GM19240 (cell line): Measurements from ENCODE around the gene MAP3K15.

ENCODE experiments used
- DNase-seq: peaks from one replicate; pipeline ENCODE4 v3.0.0; 2011; ENCODE audit warnings: low spot score; ENCODE audit not compliant: insufficient read length

MAP3K15 gene

DNA sequence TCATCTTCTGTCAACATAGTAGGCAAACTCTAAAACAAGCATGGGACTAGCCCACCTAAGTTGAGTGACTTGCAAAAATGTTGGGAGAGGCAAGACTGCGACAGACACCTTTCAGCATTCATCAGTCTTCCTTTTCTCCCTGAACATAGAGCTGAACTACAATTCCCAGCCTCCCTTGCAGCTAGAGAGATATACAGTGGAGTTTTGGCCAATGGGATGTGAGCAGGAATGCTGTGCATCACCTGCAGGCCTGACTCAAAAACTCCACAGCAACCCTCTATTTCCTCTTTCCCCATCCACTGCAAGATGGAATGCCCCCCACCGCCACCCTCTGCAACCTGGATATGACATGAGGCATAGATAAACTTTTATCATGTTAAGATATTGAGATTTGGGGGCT lies 105.0 kb downstream of the MAP3K15 start:
- no peak for DNase-seq

GRCh38 chrX:19403696-19404095 lies 111.6 kb downstream of the MAP3K15 start:
- no peak for DNase-seq

DNA sequence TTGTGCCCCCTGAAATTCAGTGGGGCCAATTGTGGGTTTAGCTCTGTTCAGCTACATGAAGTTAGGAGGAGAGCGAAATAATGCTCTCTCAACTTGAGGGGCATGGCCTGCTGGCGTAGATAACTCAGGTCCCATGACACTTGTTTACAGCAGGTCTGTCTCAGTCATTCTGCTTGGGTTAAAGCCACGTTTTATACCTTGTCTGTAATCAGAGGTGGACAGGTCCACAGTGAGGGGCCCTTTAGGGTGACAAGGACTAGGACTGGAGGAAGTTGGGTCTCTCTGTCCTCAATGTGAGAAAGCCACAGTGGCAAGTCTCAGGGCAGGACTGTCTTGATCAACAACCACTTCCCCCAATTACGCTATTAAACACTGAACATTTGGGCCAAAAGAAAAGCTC lies 122.6 kb downstream of the MAP3K15 start:
- DNase-seq, result no peak

GRCh38 chrX:19392078-19392477 lies 123.2 kb downstream of the MAP3K15 start:
- no peak for DNase-seq

DNA sequence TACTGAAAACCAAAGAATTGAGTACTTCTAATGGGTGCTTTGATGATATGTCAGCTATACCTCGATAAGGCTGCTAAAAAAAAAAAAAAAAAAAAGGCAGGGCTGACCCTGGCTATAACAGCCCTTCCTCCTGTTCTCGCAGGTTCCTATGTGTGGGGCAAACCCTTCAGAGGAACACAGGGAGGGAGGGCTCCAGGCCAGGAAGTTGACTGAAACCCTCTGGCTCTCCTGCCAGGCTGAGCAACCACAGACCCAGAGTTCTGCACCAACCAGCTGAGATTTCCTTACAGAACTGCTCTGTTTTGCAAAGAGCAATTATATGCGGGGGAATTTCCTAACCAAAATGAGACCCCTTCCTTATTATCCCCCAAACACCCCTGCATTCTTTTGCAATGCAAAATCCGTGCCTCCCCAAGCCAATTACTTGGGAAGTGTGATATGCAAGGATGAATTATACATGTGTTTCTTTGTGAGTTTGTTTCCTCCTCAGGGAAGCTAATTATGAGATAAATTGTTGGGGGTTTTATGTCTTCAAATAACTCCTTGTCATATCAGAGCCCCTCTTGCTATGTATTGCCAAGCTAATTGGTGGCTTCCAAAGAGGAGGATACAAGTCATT lies 126.0 kb downstream of the MAP3K15 start:
- no peak for DNase-seq

DNA sequence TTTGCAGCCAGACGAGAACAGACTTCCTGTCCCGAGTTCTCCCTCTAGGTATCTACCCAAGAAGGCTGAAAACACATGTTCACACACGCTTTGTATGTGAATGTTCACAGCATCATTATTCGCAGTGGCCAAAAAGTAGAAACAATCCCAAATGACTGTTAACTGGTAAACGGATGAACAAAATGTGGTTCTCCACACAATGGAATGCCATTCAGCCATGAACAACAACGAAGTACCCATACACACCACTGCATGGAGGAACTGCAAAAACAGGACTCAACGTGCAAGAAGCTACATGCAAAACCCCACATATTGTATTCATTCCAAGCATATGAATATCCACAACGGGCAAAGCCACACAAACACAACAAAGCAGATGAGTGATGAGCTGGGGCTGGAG lies 126.6 kb downstream of the MAP3K15 start:
- no peak for DNase-seq

GRCh38 chrX:19388064-19388679 lies 127.1 kb downstream of the MAP3K15 start:
- no peak for DNase-seq

- DNase-seq, result no peak
Observed at GRCh38 chrX:19386679-19387078, 128.6 kb downstream of the MAP3K15 start.

DNA sequence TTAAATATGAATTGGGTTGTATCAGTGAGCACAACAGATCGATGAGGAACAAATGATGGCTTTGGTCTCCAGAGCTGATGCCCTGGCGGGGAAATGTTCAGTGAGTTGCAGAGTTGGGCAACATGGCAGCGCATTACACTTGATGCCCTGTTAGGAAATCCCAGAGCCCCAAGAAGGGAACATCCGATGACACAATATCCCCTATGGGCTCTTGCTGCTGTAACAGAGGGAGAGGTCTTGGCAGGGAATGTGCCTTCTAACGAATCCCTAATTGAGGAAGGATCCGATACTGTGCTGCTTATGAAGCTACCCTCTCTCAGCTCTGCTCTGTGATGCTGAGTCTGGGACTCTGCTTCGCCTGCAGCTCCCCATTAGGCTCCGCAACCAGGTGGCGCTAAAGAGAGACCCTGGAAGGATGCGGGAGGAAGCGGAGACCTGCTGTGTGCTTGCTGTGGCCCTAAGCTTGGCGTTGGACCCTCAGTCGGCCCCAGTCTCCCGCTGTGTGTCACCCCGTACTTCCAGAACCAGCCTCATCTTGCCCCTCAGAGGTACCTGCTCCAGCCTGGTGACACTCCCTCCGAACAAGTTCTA lies 132.7 kb downstream of the MAP3K15 start:
- peak; percentile 30 for DNase-seq

DNA sequence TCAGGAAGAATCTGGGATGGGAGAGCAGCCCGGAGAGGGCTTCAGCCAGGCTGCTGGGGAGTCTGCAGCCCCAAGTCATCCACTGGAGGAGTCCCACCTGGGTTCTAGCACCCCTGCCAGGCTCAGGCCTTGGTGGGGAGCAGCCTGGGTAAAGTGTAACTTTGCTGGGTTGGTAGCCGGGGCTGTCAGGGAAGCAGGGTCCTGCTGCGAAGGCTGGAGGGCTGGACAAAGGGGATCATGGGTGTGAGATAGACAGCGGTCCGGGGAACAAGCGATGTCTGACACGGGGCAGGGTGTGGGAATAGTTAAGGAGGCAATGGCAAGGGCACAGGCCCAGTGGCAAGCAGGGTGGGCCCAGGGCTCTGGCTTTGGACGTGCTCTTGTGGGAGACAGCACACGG lies 134.0 kb downstream of the MAP3K15 start:
- DNase-seq, result no peak

DNA sequence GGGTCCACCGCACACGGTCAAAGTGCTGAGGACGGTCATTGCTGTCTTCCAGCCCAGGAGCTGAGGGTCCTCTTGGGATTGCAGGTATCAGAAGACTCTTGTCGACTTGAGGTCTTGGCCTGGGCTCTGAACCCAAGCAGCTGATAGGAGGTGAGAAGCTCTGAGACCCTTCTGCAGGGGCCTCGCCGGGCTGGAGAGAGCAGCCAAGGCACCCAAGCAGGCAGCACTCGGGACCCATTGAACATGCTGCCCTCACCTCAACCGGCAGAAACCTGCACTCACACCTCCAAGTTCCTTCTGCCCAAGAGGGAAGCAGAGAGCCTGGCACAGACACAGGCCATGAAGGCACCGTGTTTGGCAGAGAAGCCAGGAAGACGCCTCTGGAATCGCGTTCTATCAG lies 137.5 kb downstream of the MAP3K15 start:
- no peak for DNase-seq

GRCh38 chrX:19375546-19375945 lies 139.8 kb downstream of the MAP3K15 start:
- no peak for DNase-seq

DNA sequence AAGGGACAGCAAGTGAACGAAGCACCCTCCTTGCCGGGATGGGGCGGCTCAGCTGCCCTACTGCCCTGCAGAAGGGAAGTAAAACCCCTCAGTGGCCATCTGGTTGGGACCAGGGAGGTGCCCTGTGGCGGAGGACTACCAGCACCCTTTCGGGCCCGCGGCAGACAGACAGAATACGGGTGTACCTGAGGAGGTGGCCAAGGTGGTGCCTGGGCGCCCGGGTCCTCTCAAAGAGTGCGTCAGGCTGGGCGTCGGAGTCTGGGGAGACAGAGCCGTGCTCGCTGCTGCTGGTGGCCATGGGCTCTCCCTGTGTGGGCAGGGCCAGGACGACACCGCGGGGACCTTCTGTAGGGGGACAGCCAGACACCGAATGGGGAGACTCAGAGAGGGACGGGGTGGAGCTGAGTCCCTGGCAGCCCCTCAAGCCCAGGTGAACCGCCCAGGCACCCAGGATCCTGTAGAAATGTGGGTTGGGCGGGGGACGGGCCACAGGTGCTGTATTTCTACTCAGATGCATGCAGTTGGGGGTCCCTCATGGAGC lies 141.9 kb downstream of the MAP3K15 start:
- no peak for DNase-seq

DNA sequence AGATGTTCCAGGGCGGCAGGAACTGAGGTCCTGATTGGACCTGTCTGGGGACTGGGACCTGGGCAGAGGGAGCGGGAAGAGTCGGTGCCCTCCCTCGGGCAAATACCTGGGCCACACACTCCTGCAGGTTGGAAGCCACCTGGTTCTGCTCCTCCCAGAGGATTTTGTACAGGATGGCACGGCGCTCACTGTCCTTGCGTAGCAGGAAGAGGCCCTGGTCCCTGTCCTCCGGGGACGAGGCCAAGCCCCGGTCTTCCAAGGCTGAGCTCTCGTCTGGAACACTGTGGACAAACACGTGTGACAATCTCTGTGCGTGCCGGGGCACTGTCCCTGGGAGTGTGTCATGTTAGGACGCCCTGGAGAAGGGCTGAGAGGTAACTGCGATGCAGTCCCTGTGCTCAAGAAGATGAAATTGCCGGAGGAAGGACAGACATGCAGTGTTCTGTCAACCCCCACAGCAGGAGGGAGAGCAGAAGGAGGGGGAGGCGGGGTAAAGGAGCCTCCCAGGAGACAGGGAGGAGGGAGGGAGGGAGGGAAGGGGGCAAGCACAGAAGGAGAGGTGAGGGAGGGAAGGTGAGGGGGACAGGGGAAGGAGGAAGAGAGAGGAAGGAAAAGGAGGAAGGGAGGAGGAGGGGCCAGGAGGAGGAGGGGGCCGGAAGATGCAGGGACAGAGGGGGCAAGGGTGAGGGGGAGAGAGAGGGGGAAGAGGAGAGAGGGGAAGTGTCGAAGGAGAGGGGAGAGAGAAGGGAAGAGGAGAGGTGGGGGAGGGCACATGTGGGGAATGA lies 142.6 kb downstream of the MAP3K15 start:
- DNase-seq, result no peak

DNA sequence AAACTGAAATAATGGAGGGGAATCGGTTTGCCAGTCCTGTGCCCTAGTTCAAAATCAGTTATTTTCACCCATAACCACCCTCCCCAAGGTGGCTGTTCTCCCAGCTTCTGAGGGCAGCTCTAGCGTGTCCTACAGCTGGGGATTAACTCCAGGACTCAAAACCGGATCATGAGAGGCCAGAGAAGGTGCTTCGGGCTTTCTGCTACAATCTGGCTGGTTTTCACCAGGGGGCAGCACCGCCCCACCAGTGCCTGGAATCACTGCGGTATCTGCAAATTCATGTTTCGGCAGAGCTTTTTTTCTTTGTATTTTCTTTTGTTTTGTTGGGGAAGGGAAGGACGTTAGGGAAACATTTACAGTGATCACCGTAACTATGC lies 143.2 kb downstream of the MAP3K15 start:
- peak; percentile 26 for DNase-seq

GRCh38 chrX:19370061-19370460 lies 145.2 kb downstream of the MAP3K15 start:
- no peak for DNase-seq

GRCh38 chrX:19368576-19368975 lies 146.7 kb downstream of the MAP3K15 start:
- no peak for DNase-seq

DNA sequence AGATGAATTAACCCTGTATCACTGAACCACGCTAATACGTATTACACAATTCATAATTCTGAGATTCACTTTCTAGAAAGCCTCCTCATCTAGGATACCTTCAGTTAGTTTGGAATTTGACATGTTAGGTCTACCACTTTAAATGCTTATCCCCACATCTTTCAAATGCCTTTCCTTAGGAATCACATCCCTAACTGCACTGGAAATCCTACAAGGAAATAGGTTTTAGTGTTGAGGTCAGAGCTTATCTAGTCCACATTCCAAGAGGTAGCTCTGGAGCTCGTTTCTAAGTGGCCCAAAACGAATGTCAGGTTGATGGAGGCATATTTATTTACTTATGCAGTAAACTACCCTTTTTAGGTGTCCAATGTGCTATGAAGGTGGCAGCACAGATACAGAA lies 153.6 kb downstream of the MAP3K15 start:
- DNase-seq, result no peak

DNA sequence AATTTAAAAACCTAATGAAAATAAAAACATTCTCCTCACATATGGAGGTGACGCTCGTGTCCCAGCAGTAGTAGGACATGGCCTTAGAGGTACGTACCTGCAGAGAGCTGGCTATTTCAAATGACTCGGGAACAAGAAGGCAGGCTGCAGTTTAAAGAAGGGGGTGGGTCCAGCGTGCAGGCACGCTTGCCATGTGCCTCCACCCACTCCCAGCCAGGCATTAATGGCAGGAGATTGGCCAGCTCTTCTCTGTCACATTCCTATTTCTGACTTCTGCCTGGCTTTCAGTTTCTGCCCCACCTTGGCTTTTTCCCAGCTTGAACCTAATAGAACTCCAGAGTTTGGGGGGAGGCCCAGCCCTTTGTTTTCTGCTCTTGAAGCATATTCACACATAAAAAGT lies 154.4 kb downstream of the MAP3K15 start:
- no peak for DNase-seq

- no peak for DNase-seq
Observed at GRCh38 chrX:19358521-19358920, 156.8 kb downstream of the MAP3K15 start.

GRCh38 chrX:19354625-19355024 lies 160.7 kb downstream of the MAP3K15 start:
- no peak for DNase-seq

DNA sequence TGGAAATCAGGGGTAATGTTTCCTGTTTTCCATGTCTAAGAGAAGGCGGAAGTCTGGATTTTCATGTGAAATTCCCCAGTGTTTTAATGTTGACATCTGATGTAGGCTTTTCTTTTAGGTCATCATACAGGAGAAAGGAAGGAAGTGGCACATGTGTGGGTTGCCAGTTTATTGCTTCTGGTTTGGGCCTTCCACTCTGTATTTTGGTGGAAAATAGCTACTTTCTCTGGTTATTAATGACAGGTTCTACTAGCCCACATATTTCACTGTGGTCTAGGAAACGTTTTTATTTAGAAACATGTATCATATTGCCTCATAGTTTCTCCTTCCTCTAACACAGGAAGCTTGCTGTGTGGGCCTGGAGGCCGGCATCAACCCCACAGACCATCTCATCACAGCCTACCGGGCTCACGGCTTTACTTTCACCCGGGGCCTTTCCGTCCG lies 164.3 kb downstream of the MAP3K15 start:
- peak; percentile 29 for DNase-seq
